Common myeloid progenitor, CD34-positive (primary cell): ENCODE data around the gene PRDM16.

Experiments
- CTCF ChIA-PET: fragments of 350-600 bp; sonication (Branson Sonifier 250); formaldehyde crosslinking; loops from one replicate; lab custom pipeline; 2021; ENCODE audit warnings: antibody characterized with exemption; lab: Charles Lee
- POLR2A ChIA-PET: fragments of 350-600 bp; sonication (Branson Sonifier 250); formaldehyde crosslinking; loops from one replicate; lab custom pipeline; 2021; ENCODE audit warnings: antibody characterized with exemption; lab: Charles Lee
- DNase-seq, 3 donors: peaks; one replicate each; pipeline versions ENCODE4 v3.0.0 to v3.0.0-alpha.2; 2013
- H3K27ac ChIP-seq, 2 experiments: 1 replicate in 1 of 2; 2 replicates in 1 of 2; pipeline ENCODE4 v1.7.0; 2013; ENCODE audit warnings: inconsistent platforms in 2 of 2, low read length in 2 of 2, mild to moderate bottlenecking in 2 of 2, low read depth in 1 of 2, moderate library complexity in 1 of 2; ENCODE audit not compliant: severe bottlenecking in 2 of 2, insufficient read depth in 1 of 2, poor library complexity in 1 of 2
- H3K27me3 ChIP-seq, 5 experiments: replicated peaks in 2 of 5; 1 replicate in 3 of 5; 2 replicates in 2 of 5; pipeline versions ENCODE4 v1.6.1 to v1.7.0; 2013; ENCODE audit warnings: low read length in 4 of 5, mild to moderate bottlenecking in 2 of 5, moderate library complexity in 2 of 5, inconsistent platforms in 1 of 5; ENCODE audit not compliant: insufficient read depth in 5 of 5, control insufficient read depth in 4 of 5
- H3K36me3 ChIP-seq, 4 experiments: 1 replicate in 2 of 4; 2 replicates in 2 of 4; pipeline versions ENCODE4 v1.6.1 to v1.7.0; 2013; ENCODE audit warnings: low read length in 3 of 4, control low read depth in 1 of 4, mild to moderate bottlenecking in 1 of 4; ENCODE audit not compliant: control insufficient read depth in 4 of 4, insufficient read depth in 4 of 4
- H3K4me1 ChIP-seq, 4 experiments: 1 replicate in 3 of 4; 2 replicates in 1 of 4; pipeline versions ENCODE4 v1.6.1 to v1.7.1; 2013; ENCODE audit warnings: low read length in 3 of 4, mild to moderate bottlenecking in 3 of 4, control low read depth in 1 of 4, inconsistent platforms in 1 of 4, moderate library complexity in 1 of 4; ENCODE audit not compliant: control insufficient read depth in 4 of 4, insufficient read depth in 4 of 4; ENCODE audit errors: control extremely low read depth in 1 of 4
- H3K4me3 ChIP-seq, 7 experiments: 1 replicate in 4 of 7; 2 replicates in 3 of 7; pipeline versions ENCODE4 v1.5.1 to v1.7.0; 2013; ENCODE audit warnings: mild to moderate bottlenecking in 7 of 7, low read length in 6 of 7, moderate library complexity in 6 of 7, inconsistent platforms in 2 of 7, low read depth in 2 of 7, control low read depth in 1 of 7; ENCODE audit not compliant: insufficient read depth in 4 of 7, control insufficient read depth in 1 of 7; ENCODE audit errors: extremely low read depth in 1 of 7
- H3K9me3 ChIP-seq, 5 experiments: 1 replicate in 4 of 5; 2 replicates in 1 of 5; pipeline versions ENCODE4 v1.6.1 to v1.7.1; 2013; ENCODE audit warnings: low read length in 4 of 5, mild to moderate bottlenecking in 2 of 5, inconsistent platforms in 1 of 5, low read depth in 1 of 5, moderate library complexity in 1 of 5; ENCODE audit not compliant: control insufficient read depth in 4 of 5, insufficient read depth in 2 of 5; ENCODE audit errors: control extremely low read depth in 1 of 5
- WGBS: methylation state at CpG from one replicate; pipeline ENCODE4 v1.1.5; 2013; ENCODE audit not compliant: insufficient coverage; 5-methylcytosine and 5-hydroxymethylcytosine counted together

PRDM16 gene

GRCh38 chr1:3321559-3322449, 252.8 kb downstream of the PRDM16 start:
- DNase-seq: peak in 2 of 3 donors; percentile 54 to 72
- Histone ChIP-seq H3K27me3 (no peaks in the 10 kb centered on the region), H3K4me1 (peaks cover 0 to 51% (median 31%) of the 10 kb centered on the region in 4 experiments), H3K9me3 (peaks cover 0 to 5% (median 0%) of the 10 kb centered on the region in 5 experiments), H3K4me3 (peak overlapping the region in 1 of 7 experiments; percentile 41), H3K36me3 (no peaks in the 10 kb centered on the region), H3K27ac (peak overlapping the region in 1 of 2 experiments; percentile 6)
- ChIA-PET CTCF (interaction anchor here (0.7 to 1.4 kb wide), 3 partner anchors 10 to 160 kb away, joined by 3 to 6 read pairs (median 3); no protein-coding TSS in a partner anchor), POLR2A (interaction anchor here (1.8 kb wide), 1 partner anchor 8 kb away, joined by 11 read pairs; no protein-coding TSS in a partner anchor)
- 82% methylated on average over 14 of the region's 25 CpGs for WGBS

DNA sequence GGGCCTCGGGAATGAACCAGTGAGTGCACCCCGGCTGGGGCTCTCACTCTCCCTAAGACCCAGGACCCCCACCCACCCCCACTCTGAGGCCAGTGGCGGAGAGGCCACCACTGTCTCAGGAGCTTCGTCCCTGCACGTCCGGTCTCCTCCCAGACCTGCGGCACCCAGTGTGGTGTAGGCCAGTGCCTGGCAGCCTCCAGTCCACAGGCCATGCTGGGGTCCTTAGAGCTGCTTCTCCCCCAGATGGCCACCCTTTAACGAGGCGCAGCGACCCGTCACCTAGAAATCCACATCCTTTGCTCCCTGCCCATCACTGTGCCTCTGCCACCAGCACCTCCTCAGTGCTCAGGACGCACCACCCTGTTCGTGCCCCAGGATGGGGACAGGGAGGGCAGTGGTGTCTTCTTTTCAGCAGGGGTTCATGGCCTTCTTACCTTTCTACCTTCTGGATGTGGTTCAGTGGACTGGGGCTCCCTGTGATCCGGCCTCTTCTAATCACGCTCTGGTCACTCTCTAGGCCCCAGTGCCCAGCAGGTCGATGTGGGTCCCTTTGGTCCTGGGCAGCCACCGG, 253.5 kb downstream of the PRDM16 start:
- Histone ChIP-seq H3K4me3 (peak overlapping the region in 1 of 7 experiments; percentile 10), H3K27ac (peak overlapping the region in 1 of 2 experiments; percentile 6), H3K36me3 (no peaks in the 10 kb centered on the region), H3K27me3 (no peaks in the 10 kb centered on the region), H3K4me1 (peaks cover 0 to 51% (median 29%) of the 10 kb centered on the region in 4 experiments), H3K9me3 (no peaks in the 10 kb centered on the region)
- CTCF ChIA-PET: interaction anchor here (0.7 to 0.9 kb wide), 2 partner anchors 10 to 161 kb away, joined by 3 to 6 read pairs; no protein-coding TSS in a partner anchor
- WGBS: 77% methylated on average over 14 of the region's 17 CpGs
- no peak for DNase-seq
- POLR2A ChIA-PET: interaction anchor here (1.8 kb wide), 1 partner anchor 9 kb away, joined by 11 read pairs; no protein-coding TSS in a partner anchor

DNA sequence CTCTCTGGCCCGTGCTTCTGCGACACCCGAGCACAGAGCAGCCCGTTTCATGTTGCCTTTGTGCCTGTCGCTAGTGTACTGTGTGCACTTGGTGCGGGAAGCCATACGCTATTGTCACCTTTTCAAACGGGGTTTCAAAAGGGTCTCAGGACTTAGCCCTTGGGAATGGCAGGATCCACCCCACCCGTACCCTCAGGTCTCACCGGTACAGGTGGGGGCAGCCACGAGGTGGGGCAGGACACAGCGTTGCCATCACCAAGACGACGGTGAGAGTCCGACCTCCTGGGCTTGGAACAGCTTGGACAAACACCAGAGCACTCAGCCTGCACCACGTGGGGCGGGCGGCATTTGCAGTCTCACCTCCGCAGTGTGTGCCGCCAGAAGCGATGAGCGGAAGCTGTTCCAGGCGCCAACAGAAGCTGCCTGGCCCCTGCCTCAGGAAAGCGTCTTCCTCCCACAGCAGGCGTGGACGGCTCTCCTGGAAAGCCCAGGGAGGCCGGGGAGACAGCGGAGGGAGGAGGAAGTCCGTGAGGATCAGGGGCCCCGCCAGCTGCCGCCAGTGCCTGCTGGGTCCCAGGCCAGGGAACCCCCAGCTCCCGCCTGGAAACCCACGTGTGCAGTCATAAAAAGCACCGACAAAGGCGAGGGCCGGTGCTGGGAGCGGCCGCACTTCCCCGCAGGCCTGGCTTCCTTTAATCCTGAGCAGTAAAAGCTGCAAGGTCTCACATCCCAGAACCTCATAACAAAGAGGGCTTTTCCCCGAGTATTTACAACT, 254.2 kb downstream of the PRDM16 start:
- Histone ChIP-seq H3K27me3 (no peaks in the 10 kb centered on the region), H3K4me3 (no peak overlapping the region), H3K27ac (no peak overlapping the region), H3K36me3 (no peaks in the 10 kb centered on the region), H3K4me1 (peaks cover 0 to 55% (median 31%) of the 10 kb centered on the region in 4 experiments), H3K9me3 (no peaks in the 10 kb centered on the region)
- peak in 2 of 3 donors; percentile 46 to 55 for DNase-seq
- 30% methylated on average over 36 of the region's 40 CpGs for WGBS
- POLR2A ChIA-PET: interaction anchor here (0.6 to 1.8 kb wide), 3 partner anchors 10 to 554 kb away, joined by 3 to 11 read pairs (median 4); no protein-coding TSS in a partner anchor
- CTCF ChIA-PET: no interaction called here

GRCh38 chr1:3323796-3324703, 255.0 kb downstream of the PRDM16 start:
- WGBS: 91% methylated on average over 19 of the region's 26 CpGs
- CTCF ChIA-PET: no interaction called here
- Histone ChIP-seq H3K4me1 (peaks cover 0 to 60% (median 37%) of the 10 kb centered on the region in 4 experiments), H3K27ac (no peak overlapping the region), H3K9me3 (no peaks in the 10 kb centered on the region), H3K4me3 (no peak overlapping the region), H3K27me3 (no peaks in the 10 kb centered on the region), H3K36me3 (no peaks in the 10 kb centered on the region)
- no peak for DNase-seq
- POLR2A ChIA-PET: interaction anchor here (0.6 to 1.8 kb wide), 3 partner anchors 11 to 554 kb away, joined by 3 to 11 read pairs (median 4); no protein-coding TSS in a partner anchor

GRCh38 chr1:3324704-3325535, 255.9 kb downstream of the PRDM16 start:
- DNase-seq: no peak
- Histone ChIP-seq H3K27ac (no peak overlapping the region), H3K4me3 (no peak overlapping the region), H3K9me3 (no peaks in the 10 kb centered on the region), H3K4me1 (peaks cover 0 to 53% (median 35%) of the 10 kb centered on the region in 4 experiments), H3K36me3 (no peaks in the 10 kb centered on the region), H3K27me3 (no peaks in the 10 kb centered on the region)
- ChIA-PET POLR2A (no interaction called here), CTCF (interaction anchor here (1.0 kb wide), 1 partner anchor 9 kb away, joined by 3 read pairs; no protein-coding TSS in a partner anchor)
- WGBS: 97% methylated on average over 14 of the region's 22 CpGs
